Karpas-422 (cell line): ENCODE measurements around the gene MGAT5B. TPM values are rescaled to one million over a fixed set of nuclear protein-coding genes. Genes with fewer than 3 reads are reported as not detected.

Source experiments
- DNase-seq: peaks from one replicate; pipeline ENCODE4 v3.0.0-alpha.2; 2015
- H2AFZ ChIP-seq: fragments of 200-600 bp; sonication (generic); 2 replicates; pipeline ENCODE4 v1.6.1; 2014; ENCODE audit warnings: antibody characterized with exemption, low read length, mixed read lengths
- H3K27ac ChIP-seq: fragments of 200-600 bp; sonication (generic); 2 replicates; pipeline ENCODE4 v1.5.1; 2014; ENCODE audit warnings: mild to moderate bottlenecking, low read length, moderate library complexity
- H3K27me3 ChIP-seq: fragments of 200-600 bp; sonication (generic); 2 replicates; pipeline ENCODE4 v1.6.1; 2014; ENCODE audit warnings: low read length, mixed read lengths
- H3K36me3 ChIP-seq: fragments of 200-600 bp; sonication (generic); 2 replicates; pipeline ENCODE4 v1.6.1; 2014; ENCODE audit warnings: low read length, mixed read lengths; ENCODE audit not compliant: insufficient read depth
- H3K4me1 ChIP-seq: fragments of 200-600 bp; sonication (generic); 2 replicates; pipeline ENCODE4 v1.6.1; 2014; ENCODE audit warnings: mild to moderate bottlenecking, low read length, mixed read lengths
- H3K4me2 ChIP-seq: fragments of 200-600 bp; sonication (generic); 2 replicates; pipeline ENCODE4 v1.6.1; 2014; ENCODE audit warnings: low read length, low read depth, mild to moderate bottlenecking; ENCODE audit not compliant: poor library complexity, severe bottlenecking
- H3K4me3 ChIP-seq: fragments of 200-600 bp; sonication (generic); 2 replicates; pipeline ENCODE4 v1.5.1; 2014; ENCODE audit warnings: mild to moderate bottlenecking, antibody characterized with exemption, low read length, mixed read lengths
- H3K79me2 ChIP-seq: fragments of 200-600 bp; sonication (generic); 2 replicates; pipeline ENCODE4 v1.6.1; 2014; ENCODE audit warnings: mild to moderate bottlenecking, low read length, mixed read lengths
- H3K9ac ChIP-seq: fragments of 200-600 bp; sonication (generic); 2 replicates; pipeline ENCODE4 v1.6.0; 2014; ENCODE audit warnings: low read length
- H3K9me2 ChIP-seq: fragments of 200-600 bp; sonication (generic), shearing (Covaris generic); replicated peaks from 2 replicates; pipeline ENCODE4 v1.6.0; 2014; ENCODE audit warnings: mild to moderate bottlenecking, low read length, moderate library complexity; ENCODE audit not compliant: insufficient read depth
- H3K9me3 ChIP-seq: fragments of 300-700, 200-600 bp; sonication (generic); 2 replicates; pipeline ENCODE4 v1.6.1; 2014; ENCODE audit warnings: low read length, mixed read lengths
- H4K20me1 ChIP-seq: fragments of 200-600 bp; sonication (generic); 2 replicates; pipeline ENCODE4 v1.6.1; 2014; ENCODE audit warnings: mild to moderate bottlenecking, antibody characterized with exemption, low read length, low read depth; ENCODE audit not compliant: insufficient read depth
- total RNA-seq: library from RNA; depleted of rRNA; stranded (reverse); fragments of >200 nt; shearing (Covaris generic); gene quantifications from 2 replicates; pipeline ENCODE4 v1.2.3, GENCODE V29; 2014; ENCODE audit warnings: low replicate concordance

Gene MGAT5B
- total RNA-seq, 1 experiment from 2014 or later, result not detected

- no peak for DNase-seq
- Histone ChIP-seq H3K9me2 (no peaks in the 10 kb centered on the region), H4K20me1 (no peaks in the 10 kb centered on the region), H3K27me3 (no peaks in the 10 kb centered on the region), H3K4me3 (no peak overlapping the region), H3K27ac (no peak overlapping the region), H3K79me2 (no peaks in the 10 kb centered on the region), H3K9ac (no peak overlapping the region), H3K36me3 (no peaks in the 10 kb centered on the region), H2AFZ (no peak overlapping the region), H3K4me1 (no peaks in the 10 kb centered on the region), H3K9me3 (no peaks in the 10 kb centered on the region), H3K4me2 (no peak overlapping the region)
These were observed 47.8 kb downstream of the MGAT5B start for GRCh38 chr17:76915840-76916510.

- Histone ChIP-seq H3K36me3 (no peaks in the 10 kb centered on the region), H3K27ac (no peak overlapping the region), H2AFZ (no peak overlapping the region), H3K4me2 (no peak overlapping the region), H4K20me1 (0 out of 2 replicates have a peak, but pooled peaks cover 5% of the 10 kb centered on the region), H3K9me2 (no peaks in the 10 kb centered on the region), H3K4me3 (no peak overlapping the region), H3K79me2 (no peaks in the 10 kb centered on the region), H3K27me3 (no peaks in the 10 kb centered on the region), H3K9ac (no peak overlapping the region), H3K9me3 (no peaks in the 10 kb centered on the region), H3K4me1 (no peaks in the 10 kb centered on the region)
- DNase-seq, result no peak
These were observed 49.6 kb downstream of the MGAT5B start for GRCh38 chr17:76917829-76918228.

- Histone ChIP-seq H3K4me2 (no peak overlapping the region), H3K79me2 (no peaks in the 10 kb centered on the region), H3K9me2 (no peaks in the 10 kb centered on the region), H3K9ac (no peak overlapping the region), H3K4me3 (no peak overlapping the region), H3K27me3 (no peaks in the 10 kb centered on the region), H3K9me3 (no peaks in the 10 kb centered on the region), H3K27ac (no peak overlapping the region), H3K36me3 (no peaks in the 10 kb centered on the region), H2AFZ (no peak overlapping the region), H4K20me1 (0 out of 2 replicates have a peak, but pooled peaks cover 5% of the 10 kb centered on the region), H3K4me1 (no peaks in the 10 kb centered on the region)
- no peak for DNase-seq
These were observed 50.6 kb downstream of the MGAT5B start for GRCh38 chr17:76918811-76919210.

GRCh38 chr17:76920364-76921139 lies 52.3 kb downstream of the MGAT5B start:
- Histone ChIP-seq H4K20me1 (0 out of 2 replicates have a peak, but pooled peaks cover 5% of the 10 kb centered on the region), H3K27ac (no peak overlapping the region), H3K36me3 (no peaks in the 10 kb centered on the region), H3K9me2 (no peaks in the 10 kb centered on the region), H2AFZ (no peak overlapping the region), H3K79me2 (no peaks in the 10 kb centered on the region), H3K27me3 (no peaks in the 10 kb centered on the region), H3K4me3 (no peak overlapping the region), H3K4me2 (no peak overlapping the region), H3K4me1 (no peaks in the 10 kb centered on the region), H3K9me3 (no peaks in the 10 kb centered on the region), H3K9ac (no peak overlapping the region)
- no peak for DNase-seq

GRCh38 chr17:76921340-76922036 lies 53.3 kb downstream of the MGAT5B start:
- Histone ChIP-seq H3K27ac (no peak overlapping the region), H3K27me3 (no peaks in the 10 kb centered on the region), H4K20me1 (0 out of 2 replicates have a peak, but pooled peaks cover 5% of the 10 kb centered on the region), H3K79me2 (no peaks in the 10 kb centered on the region), H3K9me3 (no peaks in the 10 kb centered on the region), H3K36me3 (no peaks in the 10 kb centered on the region), H2AFZ (no peak overlapping the region), H3K4me1 (no peaks in the 10 kb centered on the region), H3K4me2 (no peak overlapping the region), H3K9ac (no peak overlapping the region), H3K9me2 (no peaks in the 10 kb centered on the region), H3K4me3 (no peak overlapping the region)
- DNase-seq, result no peak

- no peaks in the 10 kb centered on the region for H3K27me3 ChIP-seq
- H3K36me3 ChIP-seq, result no peaks in the 10 kb centered on the region
- no peak overlapping the region for H2AFZ ChIP-seq
- H3K4me2 ChIP-seq, result no peak overlapping the region
- H3K79me2 ChIP-seq, result no peaks in the 10 kb centered on the region
- H3K27ac ChIP-seq, result no peak overlapping the region
- no peaks in the 10 kb centered on the region for H3K4me1 ChIP-seq
- 0 out of 2 replicates have a peak, but pooled peaks cover 5% of the 10 kb centered on the region for H4K20me1 ChIP-seq
- H3K9me2 ChIP-seq, result no peaks in the 10 kb centered on the region
- no peak for DNase-seq
- no peaks in the 10 kb centered on the region for H3K9me3 ChIP-seq
- no peak overlapping the region for H3K9ac ChIP-seq
- H3K4me3 ChIP-seq, result no peak overlapping the region
These were observed 53.9 kb downstream of the MGAT5B start for GRCh38 chr17:76922084-76922483.

- Histone ChIP-seq H3K27me3 (no peaks in the 10 kb centered on the region), H3K27ac (no peak overlapping the region)
These were observed 54.8 kb downstream of the MGAT5B start for GRCh38 chr17:76922967-76923366.

GRCh38 chr17:76923491-76923890 lies 55.3 kb downstream of the MGAT5B start:
- Histone ChIP-seq H3K9ac (no peak overlapping the region), H3K4me3 (no peak overlapping the region), H3K4me1 (no peaks in the 10 kb centered on the region), H4K20me1 (0 out of 2 replicates have a peak, but pooled peaks cover 5% of the 10 kb centered on the region), H3K9me3 (no peaks in the 10 kb centered on the region), H3K9me2 (no peaks in the 10 kb centered on the region), H3K27me3 (no peaks in the 10 kb centered on the region), H2AFZ (no peak overlapping the region), H3K36me3 (no peaks in the 10 kb centered on the region), H3K4me2 (no peak overlapping the region), H3K27ac (no peak overlapping the region), H3K79me2 (no peaks in the 10 kb centered on the region)
- DNase-seq, result no peak

More at GRCh38 chr17:76922967-76923366, 54.8 kb downstream of the MGAT5B start:
- H3K79me2 ChIP-seq, result no peaks in the 10 kb centered on the region
- no peaks in the 10 kb centered on the region for H3K9me2 ChIP-seq
- H3K4me3 ChIP-seq, result no peak overlapping the region
- H2AFZ ChIP-seq, result no peak overlapping the region
- H3K9me3 ChIP-seq, result no peaks in the 10 kb centered on the region
- no peak for DNase-seq
- 0 out of 2 replicates have a peak, but pooled peaks cover 5% of the 10 kb centered on the region for H4K20me1 ChIP-seq
- H3K36me3 ChIP-seq, result no peaks in the 10 kb centered on the region
- no peak overlapping the region for H3K4me2 ChIP-seq
- no peaks in the 10 kb centered on the region for H3K4me1 ChIP-seq
- no peak overlapping the region for H3K9ac ChIP-seq
